A549 (cell line): Measurements from ENCODE around the gene NNMT.

ENCODE experiments used
- CBX8 ChIP-seq: fragments of 200-600 bp; sonication (generic); IDR thresholded peaks from 2 replicates; pipeline ENCODE4 v1.6.1; 2016
- CHD2 ChIP-seq: fragments of 150-350 bp; IDR thresholded peaks from 2 replicates; pipeline ENCODE4 v1.6.1; 2014; ENCODE audit warnings: low read length; ENCODE audit not compliant: partially characterized antibody
- CHD4 ChIP-seq: fragments of 200-600 bp; sonication (generic); IDR thresholded peaks from 2 replicates; pipeline ENCODE4 v1.6.1; 2016; ENCODE audit warnings: antibody characterized with exemption, mild to moderate bottlenecking, borderline replicate concordance
- CTCF ChIP-seq: fragments of >200 bp; sonication (Bioruptor Twin); formaldehyde crosslinking; IDR thresholded peaks from 3 replicates; pipeline ENCODE4 v1.5.1; 2016
- ELK1 ChIP-seq: fragments of 150-350 bp; IDR thresholded peaks from 2 replicates; pipeline ENCODE4 v1.6.1; 2014; ENCODE audit warnings: low read depth, mild to moderate bottlenecking, low read length
- EP300 ChIP-seq, 2 experiments: fragments of >200 bp; sonication (Bioruptor Twin); formaldehyde crosslinking; IDR thresholded peaks; 2 replicates in 1 of 2; 3 replicates in 1 of 2; pipeline ENCODE4 v1.6.1; 2016 to 2017
- HDAC2 ChIP-seq: fragments of 200-600 bp; sonication (generic); IDR thresholded peaks from 2 replicates; pipeline ENCODE4 v1.6.1; 2016
- HOXA7 ChIP-seq: fragments of 250-450 bp; sonication (Bioruptor Pico); IDR thresholded peaks from 2 replicates; pipeline ENCODE4 v1.5.0; 2020; ENCODE audit warnings: mild to moderate bottlenecking, moderate library complexity
- MAFK ChIP-seq: fragments of 450-650 bp; IDR thresholded peaks from 2 replicates; pipeline ENCODE4 v1.6.1; 2014; ENCODE audit not compliant: partially characterized antibody
- POLR2A ChIP-seq: IDR thresholded peaks from 2 replicates; pipeline ENCODE4 v1.6.1; 2012; ENCODE audit warnings: mild to moderate bottlenecking, low read length
- RAD21 ChIP-seq, 2 experiments: fragments of >200 bp in 1 of 2; sonication (Bioruptor Twin) in 1 of 2; formaldehyde crosslinking in 1 of 2; IDR thresholded peaks in 1 of 2; conservative IDR thresholded peaks in 1 of 2; 2 replicates in 1 of 2; 3 replicates in 1 of 2; pipeline ENCODE4 v1.6.1; 2012 to 2018; ENCODE audit warnings: inconsistent platforms in 1 of 2
- SREBF2 ChIP-seq: fragments of 450-650 bp; IDR thresholded peaks from 2 replicates; pipeline ENCODE4 v1.6.1; 2014; ENCODE audit warnings: mild to moderate bottlenecking, moderate library complexity
- ZFP36 ChIP-seq: fragments of 450-650 bp; IDR thresholded peaks from 2 replicates; pipeline ENCODE4 v1.6.1; 2014; ENCODE audit warnings: borderline replicate concordance; ENCODE audit not compliant: partially characterized antibody

- TF ChIP-seq CTCF (no peak), ELK1 (no peak), MAFK (no peak), CHD2 (no peak), ZFP36 (no peak), POLR2A (no peak), HDAC2 (no peak), CHD4 (no peak), HOXA7 (CRISPR knock-in tag) (no peak), CBX8 (no peak), EP300 (IDR thresholded peaks at IDR 0.05) (no peak), SREBF2 (no peak), RAD21 (conservative IDR thresholded peaks at IDR 0.05 in 1 of 2, IDR thresholded peaks at IDR 0.05 in 1 of 2) (no peak)
These were observed 12.5 kb downstream of the NNMT start for GRCh38 chr11:114308689-114309089.
